Hippocampal formation (tissue), 2 donors: ENCODE measurements around the gene OPCML.
"Not testable (repeated sequence)": the region's sequence is repeated elsewhere in the genome, so short reads cannot be mapped to it uniquely, and the experiment has no call there.

Experiments
- DNase-seq, 2 donors: peaks; one replicate each; lab custom pipeline; 2025; lab: John Stamatoyannopoulos, UW

The OPCML gene

DNA sequence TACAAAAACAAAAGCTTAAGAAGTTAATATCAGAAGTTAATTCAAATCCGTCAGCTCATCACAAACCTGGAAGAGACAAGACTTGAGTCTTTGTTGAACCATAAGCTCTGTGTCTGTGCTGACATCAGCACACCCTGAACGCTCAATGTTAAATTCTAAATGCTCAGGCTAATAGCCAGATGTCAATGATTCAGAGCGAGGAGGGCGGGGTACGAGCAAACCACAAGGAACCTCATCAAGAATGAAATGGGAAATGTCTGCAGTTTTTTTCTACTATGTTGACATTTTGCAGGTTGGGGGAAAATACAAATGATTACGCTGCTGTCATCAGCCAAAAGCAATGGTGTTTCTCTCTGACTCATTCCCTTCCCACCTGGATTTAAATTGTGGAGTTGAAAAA lies 1104.7 kb downstream of the OPCML start:
- DNase-seq: no peak

GRCh38 chr11:132424433-132424832 lies 1107.9 kb downstream of the OPCML start:
- no peak for DNase-seq

DNA sequence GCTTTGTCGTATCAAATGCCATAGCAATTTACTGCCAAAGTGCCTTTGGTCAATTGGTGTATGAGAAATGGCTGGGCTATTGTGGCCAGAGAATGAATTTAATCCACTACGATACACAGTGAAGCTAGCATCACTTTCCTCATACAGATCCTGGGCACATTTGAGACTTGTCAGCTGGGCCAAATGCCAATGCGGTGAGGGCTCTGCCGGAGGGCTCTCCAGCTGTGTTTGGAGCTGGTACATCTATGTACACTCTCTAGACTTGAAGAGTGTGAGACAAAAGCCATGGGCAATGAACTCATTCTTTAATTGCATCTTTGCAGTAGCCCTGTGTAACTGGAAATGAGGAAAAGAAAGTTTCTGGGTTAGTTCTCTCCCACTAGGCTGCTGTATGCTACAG lies 1109.0 kb downstream of the OPCML start:
- DNase-seq: no peak

- no peak for DNase-seq
Measured at GRCh38 chr11:132422722-132423121, 1109.6 kb downstream of the OPCML start.

DNA sequence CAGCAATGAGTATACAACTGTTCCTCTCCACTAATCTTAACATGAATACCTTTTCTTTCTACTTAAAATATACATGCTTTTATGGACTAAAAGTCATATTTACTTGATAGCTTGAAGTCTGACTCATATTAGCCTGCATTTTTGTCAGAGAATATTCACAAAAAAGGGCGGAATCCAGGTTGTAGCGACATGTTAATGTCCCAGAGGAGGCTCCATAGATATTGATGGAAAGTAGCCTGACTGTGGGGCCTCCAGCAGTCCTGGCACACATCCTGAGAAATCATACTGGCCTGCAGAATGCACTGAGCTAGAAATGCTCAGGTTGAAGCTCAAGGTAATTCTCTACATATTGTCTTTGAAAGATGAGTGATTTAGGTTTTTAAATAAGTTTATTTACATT lies 1110.7 kb downstream of the OPCML start:
- DNase-seq: no peak

DNA sequence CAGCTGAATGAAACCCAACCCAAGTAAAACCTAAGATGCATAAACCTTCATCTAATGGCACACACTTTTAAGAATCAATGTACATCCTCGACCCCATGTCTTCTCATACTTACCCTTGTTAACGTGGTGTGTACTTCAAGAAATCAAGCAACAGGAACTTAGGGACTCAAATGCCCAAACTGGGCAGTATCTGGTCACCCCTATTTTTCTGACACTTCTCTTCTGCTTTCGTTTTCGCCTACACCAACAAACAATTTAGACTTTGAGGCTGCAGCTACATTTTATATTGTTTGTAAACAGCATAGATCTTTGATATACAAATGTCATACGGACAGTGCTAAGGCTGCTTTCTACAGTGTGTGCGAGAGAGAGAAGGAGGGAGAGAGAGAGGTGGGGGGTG lies 1117.8 kb downstream of the OPCML start:
- no peak for DNase-seq

DNA sequence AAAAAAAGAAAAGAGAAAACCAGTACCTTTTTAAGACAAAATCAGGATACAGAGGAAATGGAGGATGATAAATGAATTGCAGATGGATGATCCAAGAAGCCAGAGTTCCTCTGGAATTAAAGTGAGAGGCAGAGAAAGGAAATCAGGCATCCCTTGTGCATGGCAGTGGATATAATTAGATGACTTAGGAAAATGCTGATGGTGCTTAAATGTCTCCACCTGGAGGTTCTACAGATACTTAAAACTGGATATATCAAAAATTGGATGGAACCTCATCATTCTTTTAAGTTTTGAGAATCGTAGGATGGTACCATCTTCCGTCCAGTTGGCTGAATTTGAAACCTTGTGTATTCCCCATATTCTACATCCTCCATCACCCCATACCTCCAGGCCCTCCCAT lies 1121.9 kb downstream of the OPCML start:
- DNase-seq: no peak

- DNase-seq: no peak
Measured at GRCh38 chr11:132409573-132410355, 1122.5 kb downstream of the OPCML start.

- no peak for DNase-seq
Measured at GRCh38 chr11:132408877-132409276, 1123.4 kb downstream of the OPCML start.

GRCh38 chr11:132405728-132406127 lies 1126.6 kb downstream of the OPCML start:
- DNase-seq: no peak

DNA sequence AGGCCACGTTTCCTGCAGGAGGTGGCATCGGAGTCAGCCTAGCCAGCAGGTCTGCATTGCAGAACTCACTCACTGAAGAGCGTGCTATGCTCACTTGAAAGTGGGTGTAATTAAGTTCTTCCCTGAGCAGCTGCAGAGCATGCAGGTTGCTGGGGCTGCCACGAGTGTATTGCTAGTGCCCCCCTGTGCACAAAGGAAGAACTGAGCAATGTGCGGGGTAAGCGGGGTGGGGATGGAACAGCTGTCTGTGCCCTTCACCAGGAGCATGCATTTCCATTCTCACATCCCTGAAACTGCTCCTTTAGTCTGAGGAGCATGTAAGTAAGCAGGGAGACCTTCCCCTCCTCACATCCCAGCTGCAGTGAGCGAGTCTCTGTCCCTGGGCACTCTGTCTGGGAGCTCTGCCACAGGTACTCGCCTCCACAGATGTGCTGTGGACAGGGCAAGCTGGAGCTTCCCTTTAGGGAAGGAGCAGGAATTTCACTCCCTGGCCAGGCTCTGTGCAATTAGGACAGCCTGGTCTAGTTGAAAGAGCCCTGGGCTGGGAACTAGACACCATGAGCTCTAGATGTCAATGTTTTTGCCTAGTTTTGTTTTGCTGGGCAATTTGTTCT lies 1130.1 kb downstream of the OPCML start:
- peak; percentile 24 to 48 for DNase-seq

- no peak for DNase-seq
Measured at GRCh38 chr11:132396318-132396717, 1136.0 kb downstream of the OPCML start.

- no peak for DNase-seq
Measured at GRCh38 chr11:132395434-132395833, 1136.9 kb downstream of the OPCML start.

- DNase-seq: no peak
Measured at GRCh38 chr11:132379540-132379939, 1152.8 kb downstream of the OPCML start.

DNA sequence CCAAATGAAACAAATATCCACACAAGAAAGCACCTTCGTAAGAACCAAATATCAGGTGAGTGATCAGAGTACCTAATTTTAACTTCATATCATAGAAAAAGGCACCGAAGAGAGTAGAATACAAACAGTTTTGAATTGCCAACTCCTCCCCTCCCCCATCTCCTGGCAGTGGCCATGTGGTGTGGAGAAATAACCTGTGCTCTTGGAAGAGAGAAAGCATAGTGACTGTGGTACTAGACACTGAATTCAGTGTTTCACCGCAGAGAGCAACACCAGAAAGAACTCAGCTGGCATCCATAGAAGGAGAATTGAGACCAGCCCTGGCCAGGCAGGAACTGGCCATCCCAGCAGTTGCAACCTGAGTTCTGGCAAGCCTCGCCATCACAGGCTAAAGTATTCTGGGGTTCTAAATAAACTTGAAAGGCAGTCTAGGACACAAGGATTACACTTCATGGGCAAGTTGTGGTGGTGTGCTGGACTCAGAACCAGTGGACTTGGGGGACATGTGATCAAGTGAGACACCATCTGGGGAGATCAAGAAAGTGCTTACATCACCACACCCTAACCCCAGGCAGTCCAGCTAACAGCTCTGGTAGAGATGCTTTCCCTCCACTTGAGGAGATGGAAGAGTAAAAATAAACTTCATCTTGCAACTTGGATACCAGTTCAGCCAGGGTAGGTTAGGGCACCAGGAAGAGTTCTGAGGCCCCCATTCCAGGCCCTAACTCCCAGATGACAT lies 1158.7 kb downstream of the OPCML start:
- DNase-seq: no peak

GRCh38 chr11:132370114-132370513 lies 1162.2 kb downstream of the OPCML start:
- DNase-seq: not testable (repeated sequence)

- no peak for DNase-seq
Measured at GRCh38 chr11:132367293-132367692, 1165.0 kb downstream of the OPCML start.

- no peak for DNase-seq
Measured at GRCh38 chr11:132365650-132366049, 1166.7 kb downstream of the OPCML start.
